ENCODE results near the gene CREB1.

DNA sequence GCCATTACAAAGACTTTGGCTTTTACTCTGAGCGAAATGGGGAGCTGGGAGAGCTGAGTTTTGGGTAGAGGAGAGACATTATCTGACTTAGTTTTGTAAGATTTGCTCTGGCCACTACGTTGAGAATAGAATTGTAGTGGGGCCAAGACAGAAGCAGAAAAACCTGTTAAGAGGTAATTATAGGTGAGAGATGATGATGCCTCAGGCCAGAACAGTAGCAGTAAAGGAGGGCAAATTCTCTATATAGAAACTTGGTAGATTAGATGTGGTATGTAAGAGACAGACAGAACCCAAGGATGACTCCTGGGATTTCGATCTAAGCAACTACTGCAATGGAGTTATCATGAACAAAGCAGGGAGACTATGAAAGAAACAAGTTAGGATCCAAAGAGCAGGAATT lies 17.4 kb upstream of the CREB1 start:
- TF ChIP-seq, protein P1, sequence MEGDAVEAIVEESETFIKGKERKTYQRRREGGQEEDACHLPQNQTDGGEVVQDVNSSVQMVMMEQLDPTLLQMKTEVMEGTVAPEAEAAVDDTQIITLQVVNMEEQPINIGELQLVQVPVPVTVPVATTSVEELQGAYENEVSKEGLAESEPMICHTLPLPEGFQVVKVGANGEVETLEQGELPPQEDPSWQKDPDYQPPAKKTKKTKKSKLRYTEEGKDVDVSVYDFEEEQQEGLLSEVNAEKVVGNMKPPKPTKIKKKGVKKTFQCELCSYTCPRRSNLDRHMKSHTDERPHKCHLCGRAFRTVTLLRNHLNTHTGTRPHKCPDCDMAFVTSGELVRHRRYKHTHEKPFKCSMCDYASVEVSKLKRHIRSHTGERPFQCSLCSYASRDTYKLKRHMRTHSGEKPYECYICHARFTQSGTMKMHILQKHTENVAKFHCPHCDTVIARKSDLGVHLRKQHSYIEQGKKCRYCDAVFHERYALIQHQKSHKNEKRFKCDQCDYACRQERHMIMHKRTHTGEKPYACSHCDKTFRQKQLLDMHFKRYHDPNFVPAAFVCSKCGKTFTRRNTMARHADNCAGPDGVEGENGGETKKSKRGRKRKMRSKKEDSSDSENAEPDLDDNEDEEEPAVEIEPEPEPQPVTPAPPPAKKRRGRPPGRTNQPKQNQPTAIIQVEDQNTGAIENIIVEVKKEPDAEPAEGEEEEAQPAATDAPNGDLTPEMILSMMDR (IDR thresholded peaks at IDR 0.05): no peak
- TF ChIP-seq POLR2A (IDR thresholded peaks at IDR 0.05): no peak

All from body of pancreas (tissue), 4 donors.